ENCODE data around the gene RUNX2.
"Not testable (repeated sequence)": the region's sequence is repeated elsewhere in the genome, so short reads cannot be mapped to it uniquely, and the experiment has no call there.

The RUNX2 gene

DNA sequence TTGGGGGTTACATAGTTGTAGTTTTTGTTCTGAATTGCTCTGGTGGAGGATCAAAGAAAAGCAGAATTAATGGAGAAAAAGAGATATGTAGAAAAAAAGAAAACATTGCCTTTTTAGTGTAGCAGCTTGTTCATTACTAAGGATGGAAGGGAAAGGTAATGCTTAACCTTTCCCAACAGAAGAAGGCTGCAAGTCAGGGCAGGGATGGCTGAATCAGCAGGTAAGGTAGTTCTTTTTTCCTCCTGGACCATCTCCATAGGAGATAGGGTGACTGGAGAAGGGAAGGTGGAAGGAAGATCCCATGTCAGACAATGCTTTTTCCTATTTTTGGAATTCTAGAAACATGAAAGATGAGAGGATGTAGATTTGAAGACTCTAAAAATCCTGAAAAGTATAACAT lies 129.0 kb downstream of the RUNX2 start:
- DNase-seq (ENCODE audit: low read depth): no peak

DNA sequence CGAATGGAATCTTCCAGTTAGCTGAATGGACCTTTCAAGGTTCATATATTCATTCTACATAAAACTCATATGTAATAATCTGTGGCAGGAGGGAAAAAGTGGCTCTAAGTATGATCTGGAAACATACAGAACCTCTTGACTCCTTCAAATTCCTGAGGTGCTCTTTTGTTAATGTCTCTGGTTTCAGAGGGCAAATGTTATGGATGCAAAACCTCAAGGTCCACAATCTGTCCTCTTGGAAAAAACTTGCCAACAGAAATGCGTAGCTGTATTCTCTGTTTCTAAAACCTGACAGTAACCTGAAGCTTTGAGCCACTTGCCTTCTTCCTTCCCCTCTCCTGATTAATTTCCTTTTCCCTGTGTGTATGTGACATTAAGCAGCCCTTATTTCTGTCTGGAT lies 130.5 kb downstream of the RUNX2 start:
- no peak for DNase-seq (ENCODE audit: low read depth)

DNA sequence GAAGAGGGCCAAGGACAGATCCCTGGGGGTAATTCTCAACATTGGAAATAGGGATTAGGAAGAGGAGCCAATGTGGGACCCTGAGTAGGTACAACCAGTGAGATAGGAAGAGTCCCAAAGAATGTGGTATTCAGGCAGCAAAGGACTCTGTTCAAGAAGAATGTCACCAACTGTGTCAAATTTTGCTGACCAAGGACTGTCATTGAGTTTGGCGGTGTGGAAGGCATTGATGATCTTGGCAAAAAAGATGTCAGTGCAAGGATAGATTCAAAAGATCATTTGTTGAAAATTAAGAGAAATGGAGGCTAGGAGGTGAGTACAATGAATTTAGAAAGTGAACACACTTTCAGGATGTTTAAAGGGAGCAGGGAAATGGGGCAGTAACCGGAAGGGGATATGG lies 132.0 kb downstream of the RUNX2 start:
- DNase-seq (ENCODE audit: low read depth): no peak

DNA sequence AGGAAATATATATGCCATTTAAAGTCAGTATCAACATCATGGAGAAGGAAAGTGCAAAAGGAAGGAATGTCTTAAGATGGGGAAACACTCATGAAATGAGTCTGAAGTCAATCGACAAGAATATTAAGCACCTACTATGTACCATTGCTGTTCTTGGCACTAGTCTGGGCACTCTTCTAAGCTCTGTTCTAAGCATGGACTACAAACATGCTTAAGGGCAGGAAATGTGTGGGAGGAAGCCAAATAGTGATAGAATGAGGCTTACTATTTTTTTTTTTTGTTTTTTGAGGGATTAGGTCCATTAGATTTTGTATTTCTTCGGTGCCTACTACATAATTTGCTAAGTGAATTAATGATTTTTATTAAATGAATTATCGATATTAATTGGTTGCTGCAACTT lies 133.4 kb downstream of the RUNX2 start:
- DNase-seq (ENCODE audit: low read depth): no peak

DNA sequence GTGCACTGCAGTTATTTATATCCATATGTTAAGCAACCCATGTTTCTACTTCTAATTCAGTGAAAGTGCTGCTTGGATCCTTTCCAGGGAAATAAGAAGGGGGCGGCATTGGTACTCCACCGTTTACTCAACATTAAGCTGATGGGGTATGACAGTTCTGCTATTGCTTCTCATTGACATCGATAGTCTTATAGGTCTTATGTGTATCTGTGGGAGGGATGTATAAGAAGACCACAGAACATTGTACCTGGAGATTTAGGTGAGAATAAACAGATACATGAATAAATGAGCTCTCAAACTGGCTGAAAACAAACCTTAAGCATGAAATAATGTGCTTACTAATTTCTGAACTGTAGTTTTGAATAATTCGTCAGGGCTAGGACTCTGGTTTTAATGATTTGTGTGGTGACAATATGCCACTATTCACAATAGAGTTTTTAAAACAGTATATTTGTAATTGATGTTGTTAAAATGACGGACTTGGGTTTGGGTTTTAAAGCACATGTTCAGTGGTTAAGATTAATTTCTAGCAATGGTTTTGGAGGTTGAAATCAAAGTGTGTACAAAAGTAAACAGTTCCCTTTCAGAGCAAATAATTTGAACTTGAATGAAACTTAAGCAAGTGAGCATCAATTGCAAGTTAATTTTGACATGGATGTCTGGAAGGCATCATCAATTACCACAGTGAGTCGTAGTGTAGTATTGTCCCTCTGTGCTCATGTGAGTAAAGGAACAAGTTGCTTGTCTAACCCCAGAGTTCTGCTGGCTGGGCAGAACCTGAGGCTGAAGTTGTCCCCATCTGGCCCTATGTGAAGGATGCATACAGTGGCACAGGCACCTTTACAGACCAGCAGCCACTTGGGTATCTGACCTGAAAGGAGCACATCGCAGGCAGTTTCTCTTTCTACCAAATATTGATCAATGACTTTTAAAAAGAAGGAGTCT lies 134.3 kb downstream of the RUNX2 start:
- DNase-seq (ENCODE audit: low read depth): no peak

DNA sequence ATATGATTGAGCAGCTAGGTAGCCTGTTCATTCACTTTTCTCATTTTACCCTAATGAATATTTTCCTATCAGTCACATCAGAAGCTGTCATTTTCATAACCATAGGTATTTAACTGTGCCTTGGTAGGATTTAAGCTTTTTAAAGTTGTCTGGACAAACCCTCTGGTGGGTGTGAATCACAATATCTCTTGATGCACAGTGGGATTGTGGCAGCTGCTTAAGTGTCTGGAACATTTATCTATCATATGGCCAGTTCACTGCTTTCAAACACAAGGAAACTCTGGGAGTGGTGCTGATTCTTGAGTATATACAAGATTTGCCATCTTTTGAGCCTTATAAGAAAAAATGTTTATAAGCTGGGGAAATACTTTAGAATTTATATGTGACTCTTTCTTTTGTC lies 136.6 kb downstream of the RUNX2 start:
- DNase-seq (ENCODE audit: low read depth): no peak

DNA sequence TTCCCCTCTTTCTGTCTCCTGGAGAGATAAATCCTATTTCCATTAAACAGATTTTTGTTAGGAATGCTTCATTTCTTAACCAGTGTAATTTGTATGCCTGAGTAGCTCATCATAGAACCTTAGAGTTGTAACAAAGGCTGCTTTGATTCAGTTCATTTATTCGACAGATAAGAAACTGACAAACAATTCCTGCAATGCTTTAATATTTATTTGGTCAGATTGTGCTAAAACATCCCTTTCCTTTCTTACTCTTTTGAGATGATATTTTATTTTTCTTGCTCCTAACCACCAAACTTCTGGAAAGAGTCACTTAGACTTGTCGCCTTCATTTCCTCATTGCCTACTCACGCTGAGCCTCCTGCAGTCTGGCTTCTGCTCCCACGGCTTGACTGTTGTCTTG lies 138.6 kb downstream of the RUNX2 start:
- no peak for DNase-seq (ENCODE audit: low read depth)

DNA sequence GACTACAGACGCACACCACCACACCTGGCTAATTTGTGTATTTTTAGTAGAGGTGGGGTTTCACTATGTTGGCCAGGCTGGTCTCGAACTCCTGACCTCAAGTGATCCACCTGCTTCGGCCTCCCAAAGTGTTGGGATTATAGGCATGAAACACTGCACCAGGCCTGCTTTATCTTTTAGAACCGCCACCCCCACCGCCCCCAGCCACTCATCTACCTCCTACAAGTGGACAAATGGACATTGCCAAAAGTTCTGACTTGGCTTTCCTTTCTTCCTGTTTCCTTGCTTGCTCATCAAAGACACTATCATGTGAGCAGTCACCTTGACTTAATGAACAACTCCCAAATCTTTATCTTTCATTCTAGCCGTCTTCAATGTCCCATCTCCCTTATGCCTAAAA lies 139.3 kb downstream of the RUNX2 start:
- not testable (repeated sequence) for DNase-seq (ENCODE audit: low read depth)

DNA sequence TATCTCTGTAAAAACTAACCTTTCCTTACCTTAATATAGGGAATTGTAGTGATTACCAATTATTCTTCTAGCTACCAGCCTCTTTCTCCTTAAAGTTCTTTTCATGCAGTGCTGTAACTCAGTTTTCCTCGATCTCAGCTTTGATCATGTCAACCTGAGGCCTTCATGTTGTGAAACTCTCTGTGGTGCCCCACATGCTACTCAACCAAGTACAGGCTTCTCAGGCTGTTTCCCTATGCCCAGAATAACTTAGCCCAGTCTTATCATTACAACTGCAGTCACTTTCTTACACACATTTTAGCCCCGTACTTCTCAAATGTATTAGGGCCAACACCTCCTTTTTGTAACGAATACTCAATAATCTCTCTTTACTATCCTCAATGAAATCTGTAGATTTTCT lies 139.7 kb downstream of the RUNX2 start:
- DNase-seq (ENCODE audit: low read depth): no peak

DNA sequence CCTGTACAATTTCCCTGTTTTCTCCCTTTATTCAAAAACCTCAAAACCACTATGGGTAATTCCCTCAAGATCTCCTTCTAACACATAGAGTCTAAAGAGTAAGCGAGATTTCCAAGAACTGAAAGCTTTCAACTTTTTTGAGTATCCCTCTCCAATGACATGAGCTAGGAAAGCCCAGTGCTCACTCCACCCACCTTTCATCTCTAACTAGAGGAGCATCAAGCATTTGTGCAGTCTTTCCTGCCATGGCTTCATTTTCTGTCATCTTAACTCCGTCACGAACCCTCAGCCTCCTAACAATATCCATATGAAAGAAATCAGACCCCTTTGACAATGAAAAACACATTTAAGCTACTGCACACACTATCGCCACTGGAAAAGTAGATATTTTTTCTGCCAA lies 141.5 kb downstream of the RUNX2 start:
- DNase-seq (ENCODE audit: low read depth): no peak

DNA sequence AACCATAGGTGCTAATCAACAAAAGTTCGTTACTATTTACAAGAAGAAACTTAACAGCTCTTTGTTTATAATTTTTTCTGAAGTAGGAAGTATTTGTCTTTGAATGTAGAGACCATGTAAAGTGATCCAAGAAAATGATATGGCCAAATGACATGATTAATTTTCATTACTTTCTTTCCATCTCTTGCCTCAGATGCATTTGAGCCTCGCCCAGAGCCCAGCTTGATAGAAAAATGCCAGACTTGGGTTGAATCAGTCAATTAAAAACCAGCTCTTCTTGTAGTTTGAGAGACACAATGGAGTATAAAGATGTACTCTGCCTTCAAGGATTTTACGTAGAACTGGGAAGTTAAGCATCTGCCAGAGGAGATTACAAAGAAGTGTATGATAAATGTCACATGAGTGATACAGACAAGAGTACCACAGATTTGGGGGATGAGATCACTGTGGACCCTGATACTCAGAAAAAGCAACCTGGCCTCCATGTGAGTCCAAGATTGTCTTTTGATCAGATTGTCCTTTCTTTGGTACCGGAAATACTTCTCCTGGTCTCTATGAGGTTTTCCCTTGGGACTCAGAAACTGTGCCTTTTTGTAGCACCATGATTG lies 142.1 kb downstream of the RUNX2 start:
- no peak for DNase-seq (ENCODE audit: low read depth)

DNA sequence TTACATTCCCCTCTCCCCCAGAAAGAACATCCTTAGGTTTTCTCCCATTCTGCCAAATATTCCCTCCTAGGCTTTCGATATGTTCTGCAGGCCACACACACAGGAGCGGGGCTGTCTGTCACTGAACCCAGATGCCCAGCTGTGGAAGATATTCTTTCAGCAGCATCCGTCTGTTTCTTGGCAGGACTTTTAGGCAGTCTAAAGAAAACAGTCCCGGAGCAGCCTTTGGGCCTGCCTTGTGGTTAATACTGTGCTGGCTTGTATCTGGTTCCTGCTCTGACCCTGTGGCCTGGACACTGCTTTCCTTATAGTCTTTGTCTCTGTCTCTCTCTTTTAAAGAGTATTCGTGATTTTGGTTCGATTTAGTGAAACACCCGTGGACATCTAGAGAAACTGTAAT lies 144.3 kb downstream of the RUNX2 start:
- no peak for DNase-seq (ENCODE audit: low read depth)

DNA sequence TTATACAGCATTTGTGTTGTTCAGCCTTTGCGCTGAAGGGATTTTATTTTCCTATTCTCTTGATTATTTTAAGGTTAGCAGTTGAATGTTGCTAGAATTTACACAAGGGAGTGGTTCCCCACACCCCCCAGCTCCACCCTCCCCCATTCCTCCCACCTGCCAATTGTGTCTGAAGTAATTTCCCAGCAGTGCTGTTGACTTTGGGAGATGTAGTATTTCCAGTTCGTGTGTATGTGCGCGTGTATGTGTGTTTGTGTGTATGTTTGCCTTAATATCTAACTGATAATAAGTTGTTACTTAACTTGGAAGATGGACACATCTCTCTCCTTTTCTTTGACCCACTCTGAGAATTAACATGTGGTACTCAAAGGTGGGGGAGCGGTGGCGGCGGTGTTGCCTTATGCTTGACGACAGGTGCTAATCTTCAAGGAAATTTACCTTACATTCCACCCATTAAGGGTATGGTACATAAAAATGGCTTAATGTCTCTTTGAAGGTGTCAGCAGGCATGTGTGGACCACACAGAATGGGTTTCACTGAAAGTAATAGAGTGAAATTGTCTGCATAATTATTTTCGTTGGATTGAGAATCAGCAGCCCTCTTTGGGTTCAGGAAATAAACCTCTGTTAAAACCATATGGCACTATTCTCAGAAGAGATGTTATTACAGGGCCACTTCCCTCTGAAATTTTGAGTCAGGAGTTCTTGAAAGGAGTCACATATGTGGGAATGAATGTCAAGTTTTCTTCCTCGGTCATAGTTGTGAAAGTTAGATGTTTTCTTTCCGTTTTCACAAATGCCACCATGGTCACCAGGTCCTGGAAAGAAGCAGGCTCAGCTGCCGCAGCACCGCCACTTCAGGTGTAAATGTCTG lies 145.2 kb downstream of the RUNX2 start:
- no peak for DNase-seq (ENCODE audit: low read depth)

DNA sequence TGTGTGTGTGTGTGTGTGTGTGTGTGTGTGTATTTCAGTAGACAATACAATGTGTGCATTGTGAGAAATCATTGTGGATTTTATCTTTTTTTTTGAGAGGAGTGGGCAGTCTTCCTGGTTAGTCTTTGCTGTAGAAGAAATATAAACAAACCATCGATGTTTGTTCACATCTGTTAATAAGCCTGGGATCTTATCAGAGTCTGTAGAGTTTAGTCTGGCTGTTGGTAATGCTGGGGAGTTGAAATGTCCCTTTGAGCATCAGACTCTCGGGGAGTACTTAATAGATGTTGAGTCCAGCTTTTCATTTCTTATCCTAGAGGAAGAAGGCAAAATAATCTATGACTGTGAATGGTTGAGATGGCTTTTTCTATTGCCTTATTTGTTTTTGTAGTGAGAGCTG lies 146.2 kb downstream of the RUNX2 start:
- no peak for DNase-seq (ENCODE audit: low read depth)

DNA sequence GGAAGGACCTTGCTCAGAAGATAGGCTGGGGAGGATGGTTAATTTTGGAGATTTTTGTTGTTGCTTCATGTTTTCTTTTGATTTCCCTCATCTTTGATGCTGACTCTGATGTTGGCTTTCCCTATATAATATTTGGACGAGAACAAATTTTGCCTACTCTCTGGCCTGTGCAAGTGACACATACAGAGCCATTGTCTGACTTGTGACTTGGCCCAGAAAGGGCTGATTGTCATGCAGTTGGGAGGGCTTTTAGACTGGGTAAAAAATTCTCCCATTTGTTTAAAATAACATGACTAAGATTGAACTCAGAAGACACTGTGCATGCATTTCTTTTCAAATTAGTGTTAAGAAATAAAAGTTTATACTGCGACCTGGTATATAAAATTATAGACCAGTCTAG lies 148.2 kb downstream of the RUNX2 start:
- no peak for DNase-seq (ENCODE audit: low read depth)

DNA sequence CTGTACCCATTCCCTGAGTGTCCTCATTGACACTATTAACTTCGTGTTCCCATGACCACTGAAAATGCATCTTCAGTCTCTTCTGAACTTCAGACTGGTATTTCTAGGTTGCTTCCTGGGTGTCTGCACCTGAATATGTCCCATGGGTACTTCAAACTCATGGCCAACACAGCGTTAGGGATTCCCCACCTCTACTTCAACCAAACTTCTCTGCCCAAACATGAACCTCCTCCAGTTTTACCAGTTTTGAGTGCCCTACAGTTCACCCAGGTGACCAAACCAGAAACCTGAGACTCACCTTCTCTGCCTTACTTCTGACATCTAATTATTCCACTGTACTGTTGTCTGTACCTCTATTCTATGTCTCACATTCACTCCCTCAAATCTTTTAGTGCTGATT lies 149.1 kb downstream of the RUNX2 start:
- no peak for DNase-seq (ENCODE audit: low read depth)

DNA sequence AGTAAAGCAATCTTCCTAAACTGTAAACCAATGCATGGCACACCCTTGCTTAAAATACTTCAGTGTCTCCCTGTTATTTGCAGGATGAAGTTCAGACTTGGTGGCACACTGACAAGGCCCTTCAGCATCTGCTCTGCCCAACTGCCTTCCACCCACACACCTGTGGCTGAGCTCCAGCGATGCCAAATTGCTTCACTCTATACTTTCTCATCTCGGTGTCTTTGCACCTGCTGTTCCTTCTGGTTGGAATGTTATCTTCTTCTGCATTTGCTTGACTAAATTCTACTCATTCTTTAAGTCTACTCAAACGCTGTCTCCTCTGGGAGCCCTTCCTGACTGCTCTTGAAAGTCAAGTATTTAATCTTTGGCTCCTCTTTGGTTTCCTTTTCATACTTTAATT lies 149.7 kb downstream of the RUNX2 start:
- no peak for DNase-seq (ENCODE audit: low read depth)

DNA sequence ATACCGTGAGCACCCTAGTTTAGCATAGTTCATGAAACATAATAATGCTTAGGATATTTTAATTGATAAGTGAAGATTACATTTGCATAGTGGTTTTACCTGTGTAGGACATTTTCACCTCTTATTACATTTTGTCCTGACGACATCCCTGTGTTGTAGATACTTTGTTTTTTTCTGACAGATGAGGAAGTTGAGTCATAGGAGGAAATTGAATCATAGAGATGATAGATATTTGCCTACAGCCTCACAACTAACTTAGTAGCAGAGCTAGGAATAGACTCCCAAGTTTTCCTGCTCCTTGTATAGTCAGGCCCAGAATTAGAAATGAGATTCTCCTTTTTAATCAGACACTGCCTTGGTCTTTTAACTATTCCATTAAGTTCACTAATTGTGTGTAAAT lies 150.1 kb downstream of the RUNX2 start:
- no peak for DNase-seq (ENCODE audit: low read depth)

DNA sequence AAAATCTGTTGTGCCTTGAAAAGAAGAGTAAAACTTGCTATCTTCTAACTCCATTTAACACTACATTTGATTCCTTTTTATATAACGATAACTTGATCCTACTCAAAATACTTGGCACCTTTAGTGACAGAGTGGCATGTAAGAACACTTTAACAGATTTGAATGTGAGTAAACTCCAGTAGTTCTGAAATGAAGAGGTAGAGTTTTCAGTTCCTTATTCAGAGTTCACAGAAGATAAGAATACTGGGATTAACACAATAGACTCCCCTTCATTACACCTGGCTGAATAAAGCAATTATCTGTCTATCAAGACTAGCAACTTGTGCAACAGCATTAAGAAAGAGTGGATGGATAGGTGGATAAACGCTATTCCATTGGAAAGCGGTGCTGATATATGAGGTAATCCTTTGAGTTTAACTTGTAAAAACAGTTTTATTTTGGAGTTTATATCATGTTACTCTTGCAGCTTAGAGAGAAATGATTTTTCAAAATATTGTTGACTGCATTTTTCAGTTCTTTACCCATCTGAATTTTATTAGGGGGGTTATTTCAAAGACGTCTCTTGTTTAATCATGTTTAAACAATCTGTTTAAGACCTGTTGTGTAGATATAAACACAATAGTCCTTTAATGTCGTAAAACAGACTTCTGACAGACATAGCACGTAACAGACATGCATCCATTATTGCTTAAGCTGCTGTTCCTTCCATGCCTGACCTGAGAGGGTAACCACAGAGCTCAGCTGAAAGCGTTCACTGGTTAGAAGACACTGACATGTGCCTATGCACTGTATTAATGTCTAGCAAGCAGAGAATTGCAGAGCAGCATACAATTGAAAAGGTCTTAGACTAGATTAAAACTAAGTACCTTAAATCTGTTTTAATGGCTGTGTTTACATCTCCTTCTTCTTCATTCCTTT lies 152.0 kb downstream of the RUNX2 start:
- DNase-seq (ENCODE audit: low read depth): no peak

DNA sequence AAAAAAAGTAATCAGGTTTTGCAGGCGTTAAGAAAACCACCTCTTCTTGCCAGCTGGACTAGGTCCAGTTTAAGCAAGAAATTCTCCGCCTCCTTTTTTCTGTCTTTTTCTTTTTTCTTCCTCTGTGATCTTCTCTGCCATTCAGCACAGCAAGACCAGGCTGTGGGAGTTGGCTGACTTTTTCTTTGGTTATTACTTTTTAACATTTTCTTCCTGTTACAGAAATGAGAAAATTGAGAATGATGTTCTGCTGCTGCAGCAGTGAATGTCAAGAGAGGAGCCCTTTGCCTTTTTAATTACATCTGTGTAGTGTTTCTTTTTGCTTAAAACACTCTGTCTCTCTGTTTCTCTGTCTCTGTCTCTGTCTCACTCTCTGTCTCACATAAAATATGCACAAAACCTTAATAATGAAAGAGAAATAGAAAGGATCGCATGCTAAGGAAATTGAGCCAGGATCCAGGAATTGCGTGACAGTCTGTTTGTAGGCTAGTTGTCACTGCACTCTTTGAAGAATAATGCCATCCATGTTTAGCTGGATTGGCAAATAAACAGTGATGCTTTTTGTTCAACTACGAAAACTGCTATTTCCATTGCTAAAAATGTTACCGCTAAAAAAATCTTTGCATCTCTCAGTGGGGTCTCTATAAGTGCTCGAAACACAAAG lies 152.8 kb downstream of the RUNX2 start:
- no peak for DNase-seq (ENCODE audit: low read depth)

DNA sequence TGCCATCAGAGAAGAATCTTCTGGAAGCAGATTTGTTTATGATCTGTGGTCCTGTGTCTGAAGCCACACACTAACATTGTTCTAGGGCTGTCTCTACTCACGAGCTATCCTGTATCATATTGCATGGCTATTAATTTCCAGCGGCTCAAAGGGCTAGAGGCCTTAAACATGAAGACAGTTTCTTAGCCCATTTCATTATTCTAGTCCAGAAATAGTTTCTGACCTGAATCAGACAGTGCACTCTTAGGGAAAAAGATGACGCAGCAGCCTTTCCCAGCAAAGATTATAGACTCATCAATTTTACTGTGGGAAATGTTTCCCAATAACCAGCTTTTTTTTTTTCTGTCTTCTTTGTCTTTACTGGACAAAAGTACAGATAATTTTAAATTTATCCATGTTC lies 154.9 kb downstream of the RUNX2 start:
- no peak for DNase-seq (ENCODE audit: low read depth)

Measured in activated T-cell treated with anti-CD3 and anti-CD28 coated beads for 24 hours (primary cell).